Measurements from ENCODE around the gene EVA1C.
"Not testable (repeated sequence)": the region's sequence is repeated elsewhere in the genome, so short reads cannot be mapped to it uniquely, and the experiment has no call there.

Gene EVA1C

DNA sequence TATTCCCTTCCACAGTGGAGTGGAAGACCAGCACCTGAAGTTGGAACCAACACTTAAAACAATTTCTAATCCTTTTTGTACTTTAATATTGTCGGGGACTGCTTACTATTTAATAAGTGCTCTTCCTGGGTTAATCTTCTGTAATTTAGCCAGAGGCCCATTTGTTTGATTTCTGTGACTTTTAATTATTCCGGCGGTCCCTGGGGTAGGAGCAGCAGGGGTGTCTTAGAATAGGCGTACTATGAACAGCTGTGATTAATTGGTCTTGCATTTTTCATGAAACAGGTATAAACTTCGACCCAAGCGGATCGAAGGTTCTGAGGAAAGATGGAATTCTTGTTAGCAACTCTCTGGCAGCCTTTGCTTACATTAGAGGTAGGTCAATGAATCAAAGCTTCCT, 91.1 kb downstream of the EVA1C start:
- not testable (repeated sequence) for DNase-seq

GRCh38 chr21:32505767-32506166, 93.3 kb downstream of the EVA1C start:
- not testable (repeated sequence) for DNase-seq

DNA sequence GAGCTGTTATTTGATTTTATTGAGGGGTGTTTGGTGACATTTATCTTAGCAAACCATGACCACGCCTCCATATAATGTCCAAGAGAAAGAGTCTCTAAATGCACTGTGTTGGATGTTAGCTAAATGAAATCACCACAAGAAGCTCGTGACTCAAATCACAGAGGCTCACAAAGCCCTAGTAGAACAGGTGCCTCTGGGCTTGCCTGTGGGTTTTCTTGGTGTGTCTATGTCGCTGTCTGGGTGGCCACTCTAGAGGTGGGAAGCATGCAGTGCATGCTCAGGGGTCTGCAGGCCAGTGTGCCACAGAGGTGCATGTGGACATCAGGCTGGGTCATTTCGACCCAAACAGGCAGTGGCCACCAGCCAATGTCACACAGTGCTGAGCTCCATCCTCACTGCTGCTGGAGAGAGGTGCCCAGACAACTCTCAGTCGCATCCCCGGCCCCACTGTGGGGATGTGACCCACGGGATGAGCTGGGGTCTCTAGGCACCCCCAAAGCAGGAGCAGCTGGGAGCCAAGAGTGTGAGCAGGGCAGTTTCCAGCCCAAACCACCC, 94.0 kb downstream of the EVA1C start:
- not testable (repeated sequence) for DNase-seq

DNA sequence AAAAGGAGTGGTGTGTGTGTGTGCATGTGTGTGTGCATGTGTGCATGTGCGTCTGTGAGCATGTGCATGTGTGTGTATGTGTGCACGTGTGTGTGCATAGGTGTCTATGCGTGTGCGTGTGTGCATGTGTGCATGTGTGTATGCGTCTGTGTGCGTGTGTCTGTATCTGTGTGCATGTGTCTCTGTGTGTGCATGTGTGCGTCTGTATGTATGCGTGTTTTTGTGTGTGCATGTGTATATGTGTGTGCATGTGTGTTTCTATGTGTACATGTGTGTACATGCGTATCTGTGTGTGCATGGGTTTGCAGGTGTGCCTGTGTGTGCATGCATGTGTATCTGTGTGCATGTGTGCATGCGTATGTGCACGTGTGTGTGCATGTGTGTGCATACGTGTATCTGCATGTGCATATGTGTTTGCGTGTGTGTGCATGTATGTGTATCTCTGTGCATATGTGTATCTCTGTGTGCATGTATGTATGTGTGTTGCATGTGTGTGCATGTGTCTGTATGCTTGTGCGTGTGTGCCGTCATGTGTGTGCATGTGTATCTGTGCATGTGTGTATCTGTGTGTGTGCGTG, 94.9 kb downstream of the EVA1C start:
- DNase-seq, result no peak

- not testable (repeated sequence) for DNase-seq
Measured at GRCh38 chr21:32508036-32508435, 95.5 kb downstream of the EVA1C start.

DNA sequence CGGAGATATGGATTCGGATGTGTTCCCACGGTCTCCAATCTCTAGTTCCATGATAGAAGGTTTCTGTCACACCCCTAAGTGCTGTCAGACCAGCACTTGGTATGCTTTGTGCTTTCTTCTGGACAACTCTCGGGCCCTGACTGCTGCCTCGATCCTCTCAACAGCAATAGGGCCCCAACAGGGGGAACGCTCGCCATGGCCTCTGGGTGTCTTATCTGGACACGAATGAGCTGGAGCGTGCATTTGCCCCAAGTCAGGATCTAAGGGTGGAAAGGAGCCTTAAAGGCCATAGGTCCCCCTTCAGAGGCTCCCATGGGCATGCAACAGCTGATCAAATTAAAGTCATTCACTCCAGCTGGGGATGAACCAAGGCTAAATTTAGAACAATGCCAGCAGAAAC, 96.1 kb downstream of the EVA1C start:
- DNase-seq, result no peak

- DNase-seq, result not testable (repeated sequence)
Measured at GRCh38 chr21:32508975-32509374, 96.5 kb downstream of the EVA1C start.

DNA sequence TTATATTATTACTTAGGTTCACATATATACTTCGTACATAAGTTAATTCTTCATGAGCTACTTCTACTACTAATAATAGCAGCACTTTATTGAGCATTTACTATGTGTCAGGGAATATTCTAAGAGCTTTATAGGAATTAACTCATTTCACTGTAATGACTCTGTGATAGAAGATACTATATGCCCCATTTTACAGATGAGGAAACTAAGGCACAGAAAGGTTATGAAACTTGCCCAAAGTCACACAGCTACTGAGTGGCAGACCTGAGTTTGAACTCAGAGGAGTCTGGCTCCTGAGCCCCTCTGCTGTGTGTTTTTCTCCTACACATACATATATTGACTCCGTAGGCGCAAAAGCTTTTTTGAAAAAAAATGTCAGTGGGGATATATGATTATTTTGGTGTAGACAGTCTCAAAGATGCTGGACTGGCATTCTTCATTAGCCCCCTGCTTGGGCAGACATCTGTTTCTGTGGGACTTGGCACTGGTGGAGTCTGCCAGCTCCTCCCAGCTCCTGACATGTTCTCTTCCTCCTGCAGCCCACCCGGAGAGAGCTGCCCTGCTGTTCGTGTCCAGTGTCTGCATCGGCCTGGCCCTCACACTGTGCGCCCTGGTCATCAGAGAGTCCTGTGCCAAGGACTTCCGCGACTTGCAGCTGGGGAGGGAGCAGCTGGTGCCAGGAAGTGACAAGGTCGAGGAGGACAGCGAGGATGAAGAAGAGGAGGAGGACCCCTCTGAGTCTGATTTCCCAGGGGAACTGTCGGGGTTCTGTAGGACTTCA, 102.0 kb downstream of the EVA1C start:
- no peak for DNase-seq

- DNase-seq, result peak; percentile 17
Measured at GRCh38 chr21:32515874-32516273, 103.4 kb downstream of the EVA1C start.

- peak; percentile 72 for DNase-seq
Measured at GRCh38 chr21:32516756-32517649, 104.5 kb downstream of the EVA1C start.

GRCh38 chr21:32519945-32520874, 107.7 kb downstream of the EVA1C start:
- DNase-seq, result no peak

DNA sequence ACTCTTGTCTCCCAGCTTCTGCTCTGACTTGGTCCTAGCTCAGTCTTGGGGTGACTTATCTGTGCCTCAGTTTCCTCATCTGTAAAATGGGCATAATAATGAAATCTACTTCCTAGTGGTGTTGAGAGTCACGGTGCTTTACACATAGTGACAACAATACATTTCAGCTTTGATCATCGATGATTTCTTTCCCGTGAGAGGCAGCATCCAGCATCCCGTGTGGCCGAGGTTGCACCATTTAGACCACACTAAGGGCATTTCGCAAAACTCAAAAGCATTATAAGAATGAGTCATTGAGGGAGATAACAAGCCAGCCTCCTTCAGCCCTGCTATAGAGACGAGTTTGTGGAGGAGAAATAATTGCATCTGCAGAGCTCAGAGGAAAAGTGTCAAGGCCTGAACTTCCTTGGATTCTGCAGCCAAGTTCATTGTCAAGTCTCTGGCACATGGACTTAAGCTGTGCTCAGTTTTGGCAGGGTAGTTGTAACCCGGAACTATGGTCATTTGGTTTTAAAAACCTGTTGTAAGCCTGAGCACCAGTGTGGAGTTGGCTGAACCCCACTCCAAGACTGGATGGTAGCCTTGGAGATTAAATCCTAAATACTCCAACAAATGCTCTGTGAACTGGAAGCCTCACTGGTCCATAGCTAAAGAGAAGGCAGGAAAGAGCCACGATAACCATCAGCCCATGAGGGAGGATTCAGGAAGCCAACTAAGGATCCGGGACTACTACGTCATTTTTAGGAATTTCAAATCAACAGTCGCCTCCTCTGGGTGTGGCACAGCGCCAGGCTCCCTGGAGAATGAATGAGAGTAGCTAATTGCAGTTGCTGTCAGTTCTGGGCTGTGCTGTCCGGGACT, 108.6 kb downstream of the EVA1C start:
- DNase-seq, result peak; percentile 87

DNA sequence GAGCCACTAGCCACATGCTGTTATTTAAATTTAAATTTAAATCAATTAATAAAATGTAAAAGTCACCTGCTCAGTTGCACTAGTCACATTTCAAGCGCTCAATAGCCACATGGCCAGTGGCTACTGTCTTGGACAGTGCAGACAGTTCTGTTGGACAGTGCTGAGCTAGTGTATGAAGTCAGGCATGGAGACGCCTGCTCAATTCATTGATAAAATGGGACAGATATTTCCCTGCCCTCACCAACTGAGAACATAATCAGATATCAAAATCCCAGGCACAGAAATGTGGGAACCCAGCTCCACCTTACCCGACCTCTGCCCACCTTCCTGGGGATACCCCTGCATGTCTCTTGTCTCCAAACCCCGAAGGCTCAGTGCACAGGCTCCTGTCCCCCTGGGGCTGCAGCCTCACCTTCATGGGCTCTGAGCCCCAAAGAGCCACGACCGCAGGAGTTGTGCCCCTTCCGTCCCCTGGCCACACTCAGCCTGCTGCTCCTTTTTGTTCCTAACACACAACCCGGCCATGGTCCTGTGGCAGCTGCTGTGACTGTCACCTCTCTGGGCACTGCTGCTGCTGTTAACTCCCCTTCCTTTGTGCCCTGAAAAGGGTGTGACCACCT, 109.3 kb downstream of the EVA1C start:
- no peak for DNase-seq

DNA sequence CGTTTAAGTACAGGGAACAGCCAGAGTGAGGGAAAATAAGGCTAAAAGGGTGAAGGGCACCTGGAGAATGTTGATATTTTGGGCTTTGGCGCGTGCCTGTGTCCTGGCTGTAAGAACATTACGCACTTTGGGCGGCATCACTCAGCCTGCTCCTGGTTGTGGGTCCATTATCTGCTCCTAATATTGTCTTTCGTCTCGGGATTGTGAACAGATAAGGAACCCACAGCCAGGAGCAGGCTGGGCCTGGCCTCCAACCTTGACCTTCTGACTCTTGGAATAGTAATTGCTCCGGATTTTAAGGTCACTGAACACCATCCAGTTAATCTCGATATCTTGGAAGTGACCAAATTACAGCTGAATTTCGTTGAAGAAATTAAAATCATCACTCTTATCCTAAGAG, 111.0 kb downstream of the EVA1C start:
- DNase-seq, result no peak

- peak; percentile 89 for DNase-seq
Measured at GRCh38 chr21:32523988-32524719, 111.6 kb downstream of the EVA1C start.

DNA sequence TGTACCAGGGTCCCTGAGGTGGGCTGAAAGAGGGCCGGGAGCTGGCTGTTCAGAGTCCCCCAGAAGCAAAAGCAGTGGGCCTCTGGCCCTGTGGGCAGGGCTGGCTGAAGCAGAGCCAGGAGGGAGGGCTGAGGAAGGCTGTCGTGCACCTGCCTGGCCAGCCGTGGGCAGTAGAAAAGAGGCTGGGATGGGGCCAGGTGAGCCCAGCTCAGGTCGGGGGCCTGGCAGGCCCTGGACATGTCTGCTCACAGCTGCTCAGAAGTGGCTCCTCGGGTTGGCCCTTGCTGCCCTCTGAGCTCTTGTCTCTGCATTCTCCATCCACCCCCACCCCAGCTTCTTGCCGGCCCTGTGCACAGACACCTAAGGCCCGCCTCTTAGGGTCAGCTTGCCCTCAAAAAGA, 112.8 kb downstream of the EVA1C start:
- no peak for DNase-seq

GRCh38 chr21:32529679-32530078, 117.2 kb downstream of the EVA1C start:
- no peak for DNase-seq

DNA sequence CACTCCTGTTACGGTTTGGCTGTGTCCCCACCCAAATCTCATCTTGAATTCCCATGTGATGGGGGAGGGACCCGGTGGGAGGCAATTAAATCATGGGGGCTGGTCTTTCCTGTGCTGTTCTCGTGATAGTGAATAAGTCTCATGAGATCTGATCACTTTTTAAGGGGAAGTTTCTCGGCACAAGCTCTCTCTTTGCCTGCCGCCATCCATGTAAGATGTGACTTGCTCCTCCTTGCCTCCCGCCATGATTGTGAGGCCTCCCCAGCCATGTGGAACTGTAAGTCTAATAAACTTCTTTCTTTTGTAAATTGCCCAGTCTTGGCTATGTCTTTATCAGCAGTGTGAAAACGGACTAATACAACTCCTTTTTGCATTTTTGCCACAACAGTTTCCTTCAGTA, 118.3 kb downstream of the EVA1C start:
- not testable (repeated sequence) for DNase-seq

DNA sequence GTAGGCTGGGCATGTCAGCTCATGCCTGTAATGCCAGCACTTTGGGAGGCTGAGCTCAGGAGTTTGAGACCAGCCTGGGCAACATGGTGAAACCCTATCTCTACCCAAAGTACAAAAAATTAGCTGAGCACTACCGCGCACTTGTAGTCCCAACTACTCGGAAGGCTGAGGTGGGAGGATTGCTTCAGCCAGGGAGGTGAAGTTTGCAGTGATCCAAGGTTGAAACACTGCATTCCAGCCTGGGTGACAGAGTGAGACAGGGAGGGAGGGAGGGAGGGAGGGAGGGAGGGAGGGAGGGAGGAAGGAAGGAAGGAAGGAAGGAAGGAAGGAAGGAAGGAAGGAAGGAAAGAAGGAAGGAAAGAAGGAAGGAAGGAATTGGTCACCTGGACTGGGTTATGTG, 119.1 kb downstream of the EVA1C start:
- not testable (repeated sequence) for DNase-seq

- DNase-seq, result no peak
Measured at GRCh38 chr21:32532636-32533035, 120.1 kb downstream of the EVA1C start.

Data from fibroblast of skin of back (primary cell).